IPS DF 4.7 (cell line): ENCODE measurements around the gene ALDH3A1.

ENCODE experiments used
- DNase-seq: peaks from one replicate; pipeline ENCODE4 v3.0.0-alpha.2; 2013; ENCODE audit warnings: low spot score; ENCODE audit errors: extremely low read depth

The ALDH3A1 gene

DNA sequence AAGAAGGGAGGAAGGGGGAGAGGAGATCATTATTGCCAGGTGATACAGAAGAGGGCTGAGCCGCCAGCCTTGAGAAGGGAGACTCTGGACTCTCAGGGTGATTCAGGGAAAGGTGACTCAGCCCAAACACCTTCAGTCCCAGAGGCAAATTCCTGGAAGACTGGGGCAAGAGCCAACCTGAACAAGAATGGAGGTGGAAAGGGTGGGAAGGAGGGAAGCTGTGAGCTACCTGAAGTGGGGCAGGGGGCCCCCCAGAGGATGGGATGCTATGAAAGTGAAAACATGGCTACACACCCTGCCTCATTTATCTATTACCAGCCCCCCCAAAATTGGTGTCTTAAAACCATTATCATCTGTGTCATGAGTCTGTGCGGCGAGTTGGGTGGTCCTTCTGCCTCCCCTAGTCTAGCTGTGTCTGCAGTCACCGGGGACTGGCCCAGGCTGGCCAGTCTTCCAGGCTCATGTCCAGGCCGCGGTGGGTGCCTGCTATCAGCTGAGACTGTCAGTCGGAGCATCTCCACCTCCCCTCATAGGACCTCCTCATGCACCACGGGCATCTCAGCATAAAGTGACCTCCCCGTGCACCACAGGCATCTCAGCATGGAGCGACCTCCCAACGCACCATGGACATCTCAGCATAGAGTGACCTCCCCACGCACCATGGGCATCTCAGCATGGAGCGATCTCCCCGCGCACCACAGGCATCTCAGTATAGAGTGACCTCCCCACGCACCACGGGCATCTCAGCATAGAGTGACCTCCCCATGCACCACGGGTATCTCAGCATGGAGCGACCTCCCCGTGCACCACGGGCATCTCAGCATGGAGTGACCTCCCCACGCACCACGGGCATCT, 28.5 kb downstream of the ALDH3A1 start:
- DNase-seq: no peak

GRCh38 chr17:19718613-19719354, 29.3 kb downstream of the ALDH3A1 start:
- no peak for DNase-seq

DNA sequence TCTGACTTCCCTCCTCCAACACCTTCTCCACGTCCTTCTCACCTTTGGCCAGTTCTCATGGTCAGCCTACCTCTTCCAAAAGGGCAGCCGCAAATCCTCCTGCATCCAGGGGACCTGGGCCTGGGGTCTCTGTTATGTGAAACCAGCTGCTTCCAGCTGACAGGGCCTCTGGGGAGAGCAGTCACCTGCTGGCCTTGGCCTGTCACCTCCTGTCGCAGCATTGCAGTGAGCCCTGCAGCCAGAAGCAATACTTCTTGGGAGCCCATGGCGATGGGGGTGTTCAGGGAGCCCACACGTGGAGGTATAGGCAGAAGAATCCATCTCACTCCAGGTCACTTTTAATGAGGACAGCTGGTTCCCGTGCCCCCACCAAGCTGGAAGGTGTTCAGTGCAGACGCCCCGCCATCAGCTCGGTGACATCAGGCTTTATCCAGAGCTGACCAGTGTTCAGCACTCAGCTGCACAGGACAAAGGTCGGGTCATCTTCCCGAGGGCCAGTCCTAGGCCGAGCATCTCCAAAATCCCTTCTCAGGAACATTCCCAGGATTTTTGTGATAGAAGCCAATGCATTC, 30.0 kb downstream of the ALDH3A1 start:
- no peak for DNase-seq

DNA sequence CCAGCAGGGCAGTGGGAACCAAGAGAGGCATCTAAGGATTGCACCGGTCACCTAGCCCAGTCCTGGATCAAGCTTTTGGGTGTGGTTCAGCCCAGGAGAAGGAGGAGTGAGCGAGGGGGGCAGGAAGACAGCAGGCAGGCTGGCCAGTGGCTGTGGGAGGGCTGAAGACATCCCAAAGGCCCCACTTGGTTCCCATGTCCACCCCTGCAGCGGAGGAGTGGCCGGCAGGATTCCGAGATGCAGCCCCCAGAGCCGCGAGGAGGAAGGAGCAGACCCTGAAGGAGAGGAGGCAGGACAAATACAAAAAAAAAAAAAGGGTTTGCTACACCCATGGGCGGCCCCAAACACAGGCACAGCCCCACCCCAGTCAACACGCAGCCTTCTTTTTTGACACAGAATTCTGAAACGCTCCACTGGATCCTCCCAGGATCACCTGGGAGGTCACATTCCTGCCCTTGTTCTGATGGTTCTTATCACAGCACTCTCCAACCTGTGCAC, 30.6 kb downstream of the ALDH3A1 start:
- DNase-seq: no peak

- no peak for DNase-seq
Observed at GRCh38 chr17:19717031-19717360, 31.1 kb downstream of the ALDH3A1 start.

GRCh38 chr17:19716108-19717030, 31.7 kb downstream of the ALDH3A1 start, which contains the start of gene SLC47A2:
TSS of gene SLC47A2 (minus strand) at chr17:19716584. CDS start at chr17:19716555, 29 bp downstream.
- DNase-seq: no peak

DNA sequence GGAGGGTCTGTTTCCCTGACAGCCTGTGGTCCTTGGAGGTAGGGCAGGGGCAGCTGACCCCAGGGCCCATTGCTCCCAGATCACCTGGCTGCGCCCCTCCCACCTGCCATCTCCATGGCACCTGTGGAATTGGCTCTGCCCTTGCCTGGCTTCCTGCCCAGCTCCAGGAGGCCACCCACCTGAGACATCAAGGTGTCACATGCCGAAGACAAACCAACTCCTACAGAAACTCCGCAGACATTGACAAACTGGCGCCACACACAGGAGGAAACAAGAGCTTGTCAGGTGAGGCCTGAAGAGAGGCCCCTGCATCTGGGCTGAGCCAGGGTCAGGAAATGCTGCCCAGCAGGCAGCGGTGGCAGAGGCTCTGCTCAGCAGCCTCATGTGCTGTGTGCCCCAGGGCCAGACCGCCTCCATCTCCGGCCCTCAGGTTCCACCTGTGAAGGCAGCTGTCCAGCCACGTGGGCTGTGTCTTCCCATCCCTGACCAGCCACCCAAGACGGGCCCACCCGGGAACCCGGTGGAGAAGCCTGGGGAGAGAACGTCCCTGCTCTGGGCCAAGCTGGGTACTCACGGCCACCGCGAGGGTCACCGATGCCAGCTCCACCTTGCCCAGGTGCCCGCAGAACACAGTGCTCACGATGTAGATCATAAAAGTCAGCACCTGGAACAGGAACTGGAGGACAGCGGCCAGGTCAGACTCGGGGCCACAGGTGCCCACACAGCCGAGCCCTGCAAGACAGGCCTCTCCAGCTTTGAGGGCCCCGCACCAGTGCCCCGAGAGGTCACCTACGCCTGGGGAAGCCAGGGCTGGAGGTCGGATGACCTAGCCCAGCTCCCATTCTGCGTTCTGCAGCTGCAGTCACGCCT, 33.3 kb downstream of the ALDH3A1 start:
- no peak for DNase-seq

GRCh38 chr17:19713901-19714361, 34.2 kb downstream of the ALDH3A1 start:
- DNase-seq: no peak

DNA sequence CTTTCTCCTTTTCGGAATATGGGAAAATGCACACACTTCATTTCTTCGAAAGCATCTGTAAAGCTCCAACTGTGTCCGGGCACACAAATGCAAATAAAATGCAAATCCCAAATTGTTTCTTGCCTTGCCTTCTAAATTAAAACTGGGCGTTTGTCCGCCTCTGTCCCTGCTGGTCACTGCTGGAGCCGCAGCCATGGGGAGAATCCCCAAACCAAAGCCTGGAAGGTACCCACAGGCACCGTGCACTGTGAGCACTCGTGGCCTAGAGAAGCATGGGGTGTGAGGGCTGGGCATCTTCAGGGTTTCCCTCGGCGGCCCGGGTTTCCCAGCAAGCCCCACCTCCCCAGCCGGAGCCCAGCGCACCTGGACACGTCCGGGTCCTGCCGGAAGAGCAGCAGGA, 34.6 kb downstream of the ALDH3A1 start:
- no peak for DNase-seq

- no peak for DNase-seq
Observed at GRCh38 chr17:19712436-19713004, 35.6 kb downstream of the ALDH3A1 start.

DNA sequence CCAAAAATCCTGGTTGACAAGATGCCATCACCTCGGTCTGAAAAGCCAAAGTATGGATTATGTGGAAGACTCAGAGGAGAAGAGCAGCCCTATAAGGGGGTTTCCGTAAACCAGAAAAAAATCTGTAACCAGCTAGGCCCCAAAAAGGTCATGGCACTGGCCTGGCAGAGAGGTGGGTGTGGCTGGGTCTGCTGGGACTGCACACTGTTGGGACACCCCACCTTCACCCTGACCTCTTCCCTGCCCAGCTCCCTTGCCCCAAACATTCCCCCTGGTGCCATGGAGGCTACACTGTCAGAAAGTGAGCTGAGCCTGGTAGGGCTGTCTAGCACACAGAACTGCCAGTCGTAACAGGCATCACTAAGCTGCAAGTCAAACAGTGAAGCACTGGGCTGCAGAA, 38.3 kb downstream of the ALDH3A1 start:
- DNase-seq: no peak

DNA sequence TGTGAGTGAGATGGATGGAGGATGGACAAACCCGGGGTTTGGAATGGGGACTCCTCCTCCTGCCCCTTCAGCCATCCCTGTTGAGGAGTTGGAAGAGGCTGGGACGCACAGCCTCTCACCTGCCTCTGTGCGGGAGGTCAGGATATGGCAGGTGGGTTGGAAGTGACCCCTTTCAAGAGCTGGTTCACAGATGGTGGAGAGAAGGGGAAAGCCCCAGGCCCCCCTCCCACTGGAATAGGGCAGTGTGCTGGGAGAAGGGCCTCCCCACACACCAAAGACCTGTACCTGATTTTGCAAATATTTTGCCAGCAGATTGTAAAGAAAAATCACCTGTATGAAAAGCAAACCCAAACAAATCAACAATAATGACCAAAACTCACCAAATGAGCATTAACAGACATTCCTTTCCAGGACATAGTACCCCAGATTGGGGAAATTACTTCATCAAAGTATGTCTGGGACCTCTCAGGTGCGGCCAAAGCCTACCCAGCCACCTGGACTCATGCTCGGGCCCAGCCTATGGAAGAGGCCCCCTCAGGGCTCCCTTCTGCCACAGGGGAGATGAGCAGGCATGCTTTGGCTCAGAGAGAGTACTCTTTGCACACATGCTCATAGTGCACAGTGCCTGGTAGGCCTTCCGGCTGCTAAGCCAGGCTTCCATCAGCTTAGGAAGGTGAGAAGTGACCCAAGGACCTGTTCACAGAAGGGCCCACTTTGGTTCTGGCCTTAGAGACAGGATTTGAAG, 39.5 kb downstream of the ALDH3A1 start:
- DNase-seq: no peak

DNA sequence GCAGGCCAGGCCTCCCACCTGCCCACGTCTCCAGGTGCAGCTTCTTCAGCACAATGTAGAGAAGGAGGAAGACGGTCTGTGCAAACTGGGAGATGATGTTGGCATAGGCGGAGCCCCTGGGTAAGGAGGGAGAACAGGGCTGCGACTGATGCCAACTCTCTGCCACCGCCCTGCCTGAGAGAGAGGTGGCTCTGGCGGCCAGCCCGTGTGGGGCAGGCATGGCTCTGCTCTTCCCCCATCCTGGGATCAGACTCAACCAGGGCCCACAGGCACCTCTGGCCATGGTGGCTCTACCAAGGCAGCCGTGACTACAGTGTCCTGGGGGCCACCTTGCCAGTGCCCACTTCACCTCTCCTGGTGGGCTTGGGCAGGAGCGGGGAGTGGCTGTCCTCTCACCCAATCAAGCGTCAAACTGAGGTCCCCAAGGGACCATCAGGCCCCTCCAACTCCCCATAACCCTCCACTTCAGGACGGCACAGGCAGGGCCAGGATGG, 40.3 kb downstream of the ALDH3A1 start:
- DNase-seq: no peak

- DNase-seq: no peak
Observed at GRCh38 chr17:19706791-19707727, 41.0 kb downstream of the ALDH3A1 start.

DNA sequence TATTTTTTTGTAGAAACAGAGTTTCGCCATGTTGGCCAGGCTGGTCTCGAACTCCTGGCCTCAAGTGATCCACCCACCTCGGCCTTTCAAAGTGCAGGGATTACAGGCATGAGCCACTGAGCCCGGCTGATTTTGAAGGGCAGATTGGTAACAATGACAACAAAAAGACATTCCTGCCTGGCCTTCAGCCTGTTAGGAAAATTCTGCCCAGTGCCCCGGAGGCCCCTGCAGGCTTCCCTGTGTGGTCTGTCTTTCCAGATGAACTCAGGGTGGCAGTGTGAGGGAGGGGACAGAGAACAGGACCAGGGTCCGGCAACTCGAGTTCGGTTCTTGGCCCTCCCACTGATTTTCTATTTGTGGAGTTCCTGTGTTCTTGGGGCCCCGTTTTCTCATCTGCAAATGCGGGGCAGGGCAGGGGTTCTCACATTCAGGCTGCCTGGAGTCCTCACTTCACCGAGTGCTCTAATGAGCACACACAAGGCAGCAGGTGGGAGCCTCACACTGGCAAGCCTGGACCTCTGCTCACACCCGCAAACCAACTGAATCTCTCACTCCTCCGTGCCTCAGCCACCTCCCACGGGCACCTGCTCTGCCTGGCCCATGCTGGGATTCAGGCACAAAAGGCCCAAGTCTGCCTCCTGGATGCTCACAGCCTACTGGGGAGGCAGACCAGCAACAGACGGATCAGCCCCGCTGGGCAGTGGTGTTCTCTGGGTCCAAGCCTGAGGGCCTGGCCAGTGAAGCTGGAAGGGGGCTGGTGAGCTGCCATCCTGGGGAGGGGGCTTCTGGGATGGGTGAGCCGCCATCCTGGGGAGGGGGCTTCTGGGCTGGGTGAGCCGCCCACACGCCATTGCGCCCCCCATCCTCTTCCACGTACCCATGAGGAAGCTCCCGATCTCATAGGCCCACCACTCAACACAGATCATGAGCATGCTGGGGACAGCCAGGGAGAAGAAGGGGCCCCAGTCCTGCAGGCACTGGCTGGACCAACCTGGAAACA, 42.0 kb downstream of the ALDH3A1 start:
- DNase-seq: no peak

GRCh38 chr17:19705201-19705600, 42.9 kb downstream of the ALDH3A1 start:
- no peak for DNase-seq
